Epithelial cell of proximal tubule (primary cell): ENCODE data around the gene SPDYA. TPM values are rescaled to one million over a fixed set of nuclear protein-coding genes. Genes with fewer than 3 reads are reported as not detected.

Source experiments
- DNase-seq: peaks from one replicate; pipeline ENCODE4 v3.0.0-alpha.2; 2011; ENCODE audit warnings: low read depth
- H3K4me3 ChIP-seq: 2 replicates; pipeline ENCODE4 v1.5.1; 2011; ENCODE audit warnings: low read depth, mild to moderate bottlenecking, low read length
- CTCF ChIP-seq: conservative IDR thresholded peaks from 2 replicates; pipeline ENCODE4 v1.5.1; 2012; ENCODE audit warnings: low read depth, mild to moderate bottlenecking, low read length
- total RNA-seq: library from RNA; depleted of rRNA; stranded (reverse); fragments of >200 nt; gene quantifications from 2 replicates; pipeline ENCODE4 v1.2.3, GENCODE V29; 2015

The SPDYA gene
- not detected in 2 replicates for total RNA-seq

GRCh38 chr2:28810384-28811285 lies at the start of gene SPDYA:
SPDYA (plus strand) TSS chr2:28810834; CDS start chr2:28816015, 5,181 bp downstream.
- peak; percentile 3 for DNase-seq
- no peak for TF ChIP-seq CTCF
- peak within 1 kb of the TSS; percentile 51 for H3K4me3 ChIP-seq

GRCh38 chr2:28761420-28761819 lies 49.2 kb upstream of the SPDYA start:
- TF ChIP-seq CTCF: no peak
- no peak overlapping the region for H3K4me3 ChIP-seq
- no peak for DNase-seq

DNA sequence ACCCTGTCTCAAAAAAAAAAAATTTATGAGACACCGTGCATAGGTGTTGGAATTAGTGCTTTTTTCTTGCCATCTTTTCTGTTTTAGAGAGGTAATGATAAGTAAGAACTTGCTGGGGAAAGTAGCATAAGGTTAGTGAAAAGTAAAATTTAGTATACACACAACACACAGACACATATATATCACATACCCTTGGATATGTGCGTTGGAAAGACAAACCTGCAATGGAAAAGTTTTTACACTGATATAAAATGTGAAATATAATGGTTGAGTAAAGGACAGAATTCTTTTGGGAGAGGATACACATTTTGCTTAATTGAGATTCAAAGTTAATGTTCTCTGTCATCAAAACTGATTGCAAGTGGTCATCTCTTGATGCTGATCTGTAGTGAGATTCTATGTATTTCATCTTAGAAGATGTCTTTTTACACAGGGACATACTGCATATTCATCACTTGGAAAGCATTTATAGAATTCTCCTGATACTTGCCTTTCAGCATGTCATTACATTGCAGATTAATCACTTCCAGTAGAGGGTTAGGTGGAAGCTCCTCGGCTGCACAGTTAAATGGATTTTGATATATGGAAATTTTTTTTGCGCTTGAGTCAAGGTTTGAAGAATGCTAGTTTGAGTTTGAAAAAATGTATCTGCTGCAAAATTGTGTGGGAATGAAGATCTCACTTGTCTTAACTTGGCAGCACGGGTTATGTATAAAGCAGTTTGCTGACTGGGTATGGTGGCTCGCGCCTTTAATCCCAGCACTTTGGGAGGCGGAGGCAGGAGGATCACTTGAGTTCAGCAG lies 45.5 kb upstream of the SPDYA start:
- no peak for DNase-seq
- TF ChIP-seq CTCF: no peak

GRCh38 chr2:28766070-28766469 lies 44.6 kb upstream of the SPDYA start:
- H3K4me3 ChIP-seq: no peak overlapping the region
- DNase-seq: no peak
- no peak for TF ChIP-seq CTCF

More for the DNA sequence above, 45.5 kb upstream of the SPDYA start:
- H3K4me3 ChIP-seq: no peak overlapping the region

GRCh38 chr2:28767337-28767736 lies 43.3 kb upstream of the SPDYA start:
- no peak overlapping the region for H3K4me3 ChIP-seq
- no peak for DNase-seq
- TF ChIP-seq CTCF: no peak

DNA sequence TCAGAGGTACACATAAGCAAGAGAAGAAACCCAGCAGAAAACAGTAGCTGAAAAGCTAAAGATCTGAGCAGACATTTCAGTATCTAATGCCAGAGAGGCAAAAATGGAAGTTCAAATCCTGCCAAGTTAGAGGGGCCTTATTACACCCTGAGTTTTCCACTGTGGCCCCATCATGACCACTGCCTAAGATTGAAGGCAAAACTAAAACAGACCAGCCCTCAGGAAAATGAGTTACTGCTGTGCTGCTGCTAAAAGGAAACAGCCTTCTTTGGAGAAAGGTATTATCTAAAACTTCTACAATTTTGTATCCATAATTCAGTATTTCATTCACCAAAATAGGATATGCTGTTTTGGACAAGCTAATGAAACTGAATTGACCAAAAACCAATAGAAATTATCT lies 42.2 kb upstream of the SPDYA start:
- no peak for TF ChIP-seq CTCF

More for the DNA sequence above, 42.2 kb upstream of the SPDYA start:
- no peak for DNase-seq
- no peak overlapping the region for H3K4me3 ChIP-seq
